ENCODE results near the gene HPCA. TPM values are rescaled to one million over a fixed set of nuclear protein-coding genes. Genes with fewer than 3 reads are reported as not detected.
A peak's percentile ranks its signal among the peaks of the same experiment; 100 is the strongest.
"Not testable (repeated sequence)": the region's sequence is repeated elsewhere in the genome, so short reads cannot be mapped to it uniquely, and the experiment has no call there.

The HPCA gene
- total RNA-seq, 8 experiments from 2014 or later: 0.54 to 22.3 (median 9.0) TPM

- in situ Hi-C loops (cut with MboI; ENCODE audit: low pct_unique_long_range_greater_than_20kb in 2 of 9, low sequenced_read_pairs in 9 of 9, unreplicated experiment in 9 of 9): no loop called here
- no peak overlapping the region for H3K27ac ChIP-seq
- H3K4me1 ChIP-seq (replicated peaks in 1 of 2): peaks cover 4% of the 10 kb centered on the region in 2 donors
- 42 to 100% (median 77%) methylated on average over 1 to 3 of the region's 3 CpGs; no CpG with 5 or more reads in 2 of the 10 experiments for WGBS, 10 experiments
- no peak for ATAC-seq (replicated peaks in 6 of 8)
- no peak overlapping the region for H3K4me3 ChIP-seq
These were observed 17.9 kb downstream of the HPCA start for GRCh38 chr1:32903991-32904785.

DNA sequence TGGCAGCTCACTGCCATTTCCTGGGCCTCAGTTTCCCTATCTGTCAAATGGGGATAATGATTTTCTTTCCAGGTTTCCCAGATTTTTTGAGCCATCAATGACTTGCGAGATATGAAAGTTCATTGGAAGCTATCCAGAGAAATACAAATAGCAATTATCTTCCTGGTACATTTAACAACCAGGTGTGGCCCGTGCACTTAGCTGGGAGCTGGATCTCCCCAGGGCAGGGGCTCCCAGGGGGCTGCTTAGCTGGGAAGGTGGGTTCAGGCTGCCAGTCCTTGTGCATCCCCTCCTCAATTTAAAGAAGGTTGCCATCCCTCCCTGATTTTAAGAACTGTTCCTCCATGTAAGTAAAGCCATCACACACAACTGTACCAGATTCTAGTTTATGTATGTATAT, 18.5 kb downstream of the HPCA start:
- Histone ChIP-seq H3K4me3 (no peak overlapping the region), H3K27ac (no peak overlapping the region), H3K4me1 (replicated peaks in 1 of 2) (peaks cover 4% of the 10 kb centered on the region in 2 donors)
- in situ Hi-C loops (cut with MboI; ENCODE audit: low pct_unique_long_range_greater_than_20kb in 2 of 9, low sequenced_read_pairs in 9 of 9, unreplicated experiment in 9 of 9): no loop called here
- 44 to 100% (median 83%) methylated on average over 1 to 2 of the region's 2 CpGs; no CpG with 5 or more reads in 3 of the 10 experiments for WGBS, 10 experiments
- no peak for ATAC-seq (replicated peaks in 6 of 8)

GRCh38 chr1:32905588-32905987, 19.3 kb downstream of the HPCA start:
- WGBS, 10 experiments: 58 to 95% (median 82%) methylated on average over 2 to 10 of the region's 10 CpGs

DNA sequence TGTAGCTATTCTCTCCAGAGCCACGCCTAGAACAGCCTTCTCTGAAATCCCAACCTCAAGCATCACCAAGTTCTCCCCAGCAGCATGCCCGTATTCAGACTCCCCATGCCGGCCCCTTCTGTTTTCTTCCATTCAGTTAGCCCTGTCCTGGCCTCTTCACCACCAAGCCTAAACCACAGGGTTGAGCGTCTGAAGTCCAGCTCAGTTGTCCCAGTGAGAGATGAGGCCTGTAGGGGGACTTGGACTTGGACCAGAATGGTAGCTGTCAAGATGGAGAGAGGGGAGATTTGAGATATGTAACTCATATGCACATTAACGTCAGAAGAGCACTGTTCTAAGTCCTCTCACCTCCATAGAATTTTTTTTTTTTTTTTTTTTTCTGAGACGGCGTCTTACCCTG, 20.4 kb downstream of the HPCA start:
- Histone ChIP-seq H3K4me3 (no peak overlapping the region), H3K27ac (no peak overlapping the region), H3K4me1 (replicated peaks in 1 of 2) (peaks cover 4% of the 10 kb centered on the region in 2 donors)
- WGBS, 10 experiments: 50 to 100% (median 83%) methylated on average over 1 to 6 of the region's 7 CpGs
- ATAC-seq (replicated peaks in 6 of 8): no peak
- in situ Hi-C loops (cut with MboI; ENCODE audit: low pct_unique_long_range_greater_than_20kb in 2 of 9, low sequenced_read_pairs in 9 of 9, unreplicated experiment in 9 of 9): no loop called here

More at GRCh38 chr1:32905588-32905987, 19.3 kb downstream of the HPCA start:
- H3K27ac ChIP-seq; ATAC-seq (replicated peaks in 6 of 8); H3K4me3 ChIP-seq; in situ Hi-C loops (cut with MboI; ENCODE audit: low pct_unique_long_range_greater_than_20kb in 2 of 9, low sequenced_read_pairs in 9 of 9, unreplicated experiment in 9 of 9); H3K4me1 ChIP-seq (replicated peaks in 1 of 2): not testable (repeated sequence)

- Histone ChIP-seq H3K4me1 (replicated peaks in 1 of 2) (peaks cover 7 to 8% of the 10 kb centered on the region in 2 donors), H3K27ac (no peak overlapping the region), H3K4me3 (no peak overlapping the region)
- ATAC-seq (replicated peaks in 6 of 8): peak in 5 of 8 experiments; percentile 66 to 79 (median 71)
- 7 to 52% (median 20%) methylated on average over 2 to 4 of the region's 4 CpGs; no CpG with 5 or more reads in 1 of the 10 experiments for WGBS, 10 experiments
- in situ Hi-C loops (cut with MboI; ENCODE audit: low pct_unique_long_range_greater_than_20kb in 2 of 9, low sequenced_read_pairs in 9 of 9, unreplicated experiment in 9 of 9): no loop called here
These were observed 21.1 kb downstream of the HPCA start for GRCh38 chr1:32907435-32907834.

- Histone ChIP-seq H3K4me1 (replicated peaks in 1 of 2) (peaks cover 12 to 13% of the 10 kb centered on the region in 2 donors), H3K4me3 (no peak overlapping the region), H3K27ac (no peak overlapping the region)
- in situ Hi-C loops (cut with MboI; ENCODE audit: low pct_unique_long_range_greater_than_20kb in 2 of 9, low sequenced_read_pairs in 9 of 9, unreplicated experiment in 9 of 9): no loop called here
- WGBS, 10 experiments: 17 to 100% (median 81%) methylated on average over 2 to 5 of the region's 5 CpGs
- ATAC-seq (replicated peaks in 6 of 8): no peak
These were observed 24.0 kb downstream of the HPCA start for GRCh38 chr1:32910319-32910718.

DNA sequence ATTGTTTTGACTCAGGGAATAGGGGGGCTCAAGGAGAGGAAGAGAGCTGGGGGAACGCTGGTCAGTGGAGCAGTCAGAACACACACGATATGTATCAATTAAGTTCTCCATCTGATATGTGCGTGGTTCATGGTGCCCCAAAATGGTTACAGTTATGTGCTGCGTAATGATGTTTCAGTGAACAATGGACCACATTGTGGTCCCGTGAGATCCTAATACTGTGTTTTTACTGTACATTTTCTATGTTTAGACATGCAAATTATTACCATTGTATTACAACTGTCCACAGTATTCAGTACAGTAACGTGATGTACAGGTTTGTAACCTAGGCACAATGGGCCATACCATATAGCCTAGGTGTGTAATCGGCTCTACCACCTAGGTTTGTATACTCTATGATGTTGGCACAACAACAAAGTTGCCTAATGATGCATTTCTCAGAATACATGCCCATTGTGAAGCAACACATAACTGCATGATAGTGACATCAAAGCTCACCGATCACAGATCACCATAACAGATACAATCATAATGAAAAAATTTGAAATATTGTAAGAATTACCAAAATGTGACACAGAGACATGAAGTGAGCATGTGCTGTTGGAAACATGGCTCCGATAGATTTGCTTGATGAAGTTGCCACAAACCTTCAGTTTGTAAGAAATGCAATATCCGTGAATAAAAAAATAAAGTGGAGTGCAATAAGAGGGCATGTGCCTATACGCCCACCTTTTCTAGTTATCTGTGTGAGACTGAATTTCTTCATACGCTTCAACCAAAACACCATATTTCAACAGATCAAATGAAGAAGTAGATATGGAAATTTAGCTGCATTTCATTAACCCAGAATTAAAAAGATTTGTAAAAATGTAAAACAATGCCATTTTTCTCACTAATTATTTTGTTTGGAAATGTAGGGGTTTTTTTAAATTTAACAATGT, 29.7 kb downstream of the HPCA start:
- in situ Hi-C loops (cut with MboI; ENCODE audit: low pct_unique_long_range_greater_than_20kb in 2 of 9, low sequenced_read_pairs in 9 of 9, unreplicated experiment in 9 of 9): no loop called here
- no peak for ATAC-seq (replicated peaks in 6 of 8)
- H3K27ac ChIP-seq: no peak overlapping the region
- H3K4me1 ChIP-seq (replicated peaks in 1 of 2): peaks cover 12 to 17% of the 10 kb centered on the region in 2 donors
- WGBS, 10 experiments: 73 to 97% (median 91%) methylated on average over 6 to 12 of the region's 12 CpGs
- no peak overlapping the region for H3K4me3 ChIP-seq

- Histone ChIP-seq H3K4me1 (replicated peaks in 1 of 2) (peaks cover 7 to 13% of the 10 kb centered on the region in 2 donors), H3K27ac (no peak overlapping the region), H3K4me3 (no peak overlapping the region)
- in situ Hi-C loops (cut with MboI; ENCODE audit: low pct_unique_long_range_greater_than_20kb in 2 of 9, low sequenced_read_pairs in 9 of 9, unreplicated experiment in 9 of 9): no loop called here
- no peak for ATAC-seq (replicated peaks in 6 of 8)
- 0 to 81% (median 70%) methylated on average over 1 to 7 of the region's 7 CpGs; no CpG with 5 or more reads in 4 of the 10 experiments for WGBS, 10 experiments
These were observed 31.2 kb downstream of the HPCA start for GRCh38 chr1:32917521-32917920.

DNA sequence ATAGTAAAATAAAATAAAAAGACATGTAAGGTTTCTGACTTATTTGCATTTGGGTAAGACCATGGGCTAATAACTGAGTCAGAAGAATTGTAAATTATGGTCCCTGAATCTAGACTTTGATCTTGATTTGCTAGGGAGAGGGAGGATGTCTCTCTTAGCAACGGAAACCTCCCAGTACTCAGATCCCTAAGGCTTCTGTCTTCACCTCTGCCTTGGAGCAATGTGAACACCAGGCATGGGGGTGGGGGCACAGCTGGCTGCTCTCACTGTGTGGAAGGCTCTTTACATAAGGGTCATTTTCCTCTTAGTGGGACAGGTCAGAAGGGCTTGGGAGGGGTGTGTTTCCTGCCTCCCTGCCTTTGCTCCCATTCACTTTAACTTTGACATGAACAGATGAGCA, 31.9 kb downstream of the HPCA start:
- WGBS, 10 experiments: 0 to 25% (median 10%) methylated on average over 1 of the region's 1 CpG; no CpG with 5 or more reads in 4 of the 10 experiments
- in situ Hi-C loops (cut with MboI; ENCODE audit: low pct_unique_long_range_greater_than_20kb in 2 of 9, low sequenced_read_pairs in 9 of 9, unreplicated experiment in 9 of 9): no loop called here
- ATAC-seq (replicated peaks in 6 of 8): peak in 6 of 8 experiments; percentile 52 to 93 (median 67)
- H3K27ac ChIP-seq: no peak overlapping the region
- no peak overlapping the region for H3K4me3 ChIP-seq
- peaks cover 4 to 8% of the 10 kb centered on the region in 2 donors for H3K4me1 ChIP-seq (replicated peaks in 1 of 2)

DNA sequence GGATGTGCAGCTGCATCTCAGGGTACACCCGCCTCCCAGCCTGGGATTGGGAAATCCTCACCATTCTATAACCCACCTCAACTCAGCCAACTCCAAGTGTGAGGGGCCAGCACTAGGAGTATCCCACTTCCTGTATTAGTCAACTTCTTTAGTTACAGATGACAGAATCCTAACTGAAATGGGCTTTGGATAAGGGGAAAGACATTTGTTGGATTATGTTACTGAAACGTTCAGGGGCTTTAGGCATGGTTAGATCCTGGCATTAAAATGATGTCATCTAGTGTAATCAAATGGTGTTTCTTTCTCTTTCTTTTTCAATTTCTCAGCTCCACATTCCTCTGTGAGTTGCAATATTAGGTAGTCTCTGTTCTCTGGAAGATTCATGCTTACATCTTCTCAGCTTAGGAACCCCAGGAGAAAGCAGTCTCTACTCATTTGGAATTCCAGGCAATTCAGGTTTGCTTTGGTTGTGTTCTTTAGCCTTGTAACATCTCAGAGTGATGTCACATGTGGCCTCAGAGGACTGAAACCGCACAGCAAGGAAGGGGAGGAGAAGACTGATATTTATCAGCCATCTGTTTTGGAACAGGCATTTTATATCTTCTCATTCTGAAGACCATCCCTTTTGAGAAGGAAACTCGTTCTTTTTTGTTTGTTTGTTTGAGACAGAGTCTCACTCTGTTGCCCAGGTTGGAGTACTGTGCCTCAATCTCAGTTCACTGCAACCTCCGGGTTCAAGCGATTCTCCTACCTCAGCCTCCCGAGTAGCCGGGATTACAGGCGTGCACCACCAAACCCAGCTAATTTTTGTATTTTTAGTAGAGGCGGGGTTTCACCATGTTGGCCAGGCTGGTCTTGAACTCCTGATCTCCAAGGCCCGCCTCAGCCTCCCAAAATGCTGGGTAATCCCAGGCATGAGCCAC, 33.8 kb downstream of the HPCA start:
- Histone ChIP-seq H3K4me1 (replicated peaks in 1 of 2) (peaks cover 10 to 13% of the 10 kb centered on the region in 2 donors), H3K27ac (no peak overlapping the region), H3K4me3 (no peak overlapping the region)
- peak in 7 of 8 experiments; percentile 37 to 74 (median 57) for ATAC-seq (replicated peaks in 6 of 8)
- 0 to 91% (median 77%) methylated on average over 1 to 11 of the region's 11 CpGs for WGBS, 10 experiments
- in situ Hi-C loops (cut with MboI; ENCODE audit: low pct_unique_long_range_greater_than_20kb in 2 of 9, low sequenced_read_pairs in 9 of 9, unreplicated experiment in 9 of 9): no loop called here

DNA sequence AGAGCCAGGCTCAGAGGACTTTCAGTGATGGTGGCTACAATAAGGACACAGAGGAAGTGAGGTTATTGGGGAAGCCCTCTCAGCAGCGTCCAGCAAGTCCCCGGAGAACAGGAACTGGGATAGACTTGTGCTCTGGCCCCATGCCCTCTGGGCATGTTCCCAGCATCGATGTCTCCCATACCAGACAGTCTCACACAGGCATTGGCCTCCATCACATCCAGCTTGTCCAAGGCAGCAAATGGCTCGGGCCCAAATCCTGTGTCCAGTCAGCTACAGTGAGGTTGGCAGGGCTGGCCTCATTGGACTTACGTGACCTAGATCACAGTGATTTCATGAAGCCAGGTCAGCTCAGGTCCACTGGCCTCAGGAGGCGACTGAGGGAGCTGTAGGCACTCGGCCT, 34.5 kb downstream of the HPCA start:
- no peak for ATAC-seq (replicated peaks in 6 of 8)
- in situ Hi-C loops (cut with MboI; ENCODE audit: low pct_unique_long_range_greater_than_20kb in 2 of 9, low sequenced_read_pairs in 9 of 9, unreplicated experiment in 9 of 9): no loop called here

GRCh38 chr1:32924881-32925344, 38.6 kb downstream of the HPCA start:
- peaks cover 10 to 18% of the 10 kb centered on the region in 2 donors for H3K4me1 ChIP-seq (replicated peaks in 1 of 2)
- no peak overlapping the region for H3K27ac ChIP-seq
- ATAC-seq (replicated peaks in 6 of 8): peak in 7 of 8 experiments; percentile 18 to 91 (median 78)
- in situ Hi-C loops (cut with MboI; ENCODE audit: low pct_unique_long_range_greater_than_20kb in 2 of 9, low sequenced_read_pairs in 9 of 9, unreplicated experiment in 9 of 9): loop anchor here in 1 of 9 experiments (25.0 kb wide), 1 partner anchor 137 kb away; no protein-coding TSS in a partner anchor
- H3K4me3 ChIP-seq: no peak overlapping the region
- WGBS, 10 experiments: 0 to 38% (median 13%) methylated on average over 1 to 15 of the region's 31 CpGs; no CpG with 5 or more reads in 4 of the 10 experiments

More for the DNA sequence above, 34.5 kb downstream of the HPCA start:
- H3K4me1 ChIP-seq (replicated peaks in 1 of 2): peaks cover 16 to 17% of the 10 kb centered on the region in 2 donors
- H3K27ac ChIP-seq: no peak overlapping the region
- 78 to 100% (median 89%) methylated on average over 1 to 7 of the region's 7 CpGs; no CpG with 5 or more reads in 4 of the 10 experiments for WGBS, 10 experiments
- no peak overlapping the region for H3K4me3 ChIP-seq

Measured in motor neuron (in vitro differentiated cells).